Thyroid gland (tissue), 4 donors: ENCODE data around the gene GAB3.

ENCODE experiments used
- CTCF ChIP-seq, 6 experiments: fragments of 200-600 bp in 3 of 6; fragments of 450-650 bp in 3 of 6; sonication (generic) in 3 of 6; IDR thresholded peaks; one replicate each; pipeline ENCODE4 v1.5.1; 2016 to 2019; ENCODE audit warnings: antibody characterized with exemption in 6 of 6, mild to moderate bottlenecking in 2 of 6, inconsistent platforms in 1 of 6, moderate library complexity in 1 of 6
- POLR2A ChIP-seq, 2 donors: fragments of 450-650 bp; IDR thresholded peaks; one replicate each; pipeline ENCODE4 v1.6.1; 2017; ENCODE audit warnings: antibody characterized with exemption in 2 of 2, mild to moderate bottlenecking in 2 of 2, moderate library complexity in 1 of 2

GRCh38 chrX:154797006-154797405 lies 46.1 kb upstream of the GAB3 start:
- TF ChIP-seq CTCF (IDR thresholded peaks at IDR 0.05) (no peak), POLR2A (IDR thresholded peaks at IDR 0.05) (no peak)
